ENCODE measurements around the gene RAB26.

RAB26 gene

DNA sequence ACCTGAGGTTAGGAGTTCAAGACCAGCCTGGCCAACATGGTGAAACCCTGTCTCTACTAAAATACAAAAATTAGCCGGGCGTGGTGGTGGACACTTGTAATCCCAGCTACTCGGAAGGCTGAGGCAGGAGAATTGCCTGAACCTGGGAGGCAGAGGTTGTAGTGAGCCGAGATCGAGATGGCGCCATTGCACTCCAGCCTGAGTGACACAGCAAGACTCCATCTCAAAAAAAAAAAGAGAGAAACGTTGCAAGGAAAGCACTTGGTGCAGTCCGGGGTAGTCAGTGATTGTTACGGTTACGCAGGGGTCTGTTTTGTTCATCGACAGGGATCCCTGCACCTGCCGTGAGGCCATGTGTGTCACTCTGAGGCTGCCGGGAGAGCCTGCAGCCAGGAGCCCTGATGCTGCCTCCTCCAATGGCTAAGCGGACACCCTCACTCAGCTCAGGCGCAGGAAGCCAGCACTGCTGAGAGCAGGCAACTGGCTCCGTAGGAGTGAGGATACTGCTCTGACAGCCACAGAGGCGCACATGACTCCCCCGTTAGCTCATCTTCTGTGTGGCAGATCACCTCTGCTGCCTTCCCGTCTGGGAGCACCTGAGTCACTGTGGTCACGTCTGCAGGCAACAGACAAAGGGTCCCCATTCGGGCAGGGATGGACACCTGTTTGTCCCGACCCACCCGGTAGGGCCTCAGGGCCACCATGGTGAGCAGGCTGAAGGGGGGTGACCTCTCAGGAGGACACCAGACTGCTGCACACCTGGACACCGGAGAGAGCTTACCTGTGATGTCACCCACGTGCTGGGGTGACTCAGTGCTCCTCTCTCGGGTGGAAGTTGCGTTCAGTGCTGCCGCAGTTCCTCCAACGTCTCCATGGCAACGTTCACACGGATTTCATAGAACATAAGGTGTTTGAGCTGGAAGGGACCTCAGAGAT lies 5.2 kb upstream of the RAB26 start:
- DNase-seq (ENCODE audit: low read depth): no peak

DNA sequence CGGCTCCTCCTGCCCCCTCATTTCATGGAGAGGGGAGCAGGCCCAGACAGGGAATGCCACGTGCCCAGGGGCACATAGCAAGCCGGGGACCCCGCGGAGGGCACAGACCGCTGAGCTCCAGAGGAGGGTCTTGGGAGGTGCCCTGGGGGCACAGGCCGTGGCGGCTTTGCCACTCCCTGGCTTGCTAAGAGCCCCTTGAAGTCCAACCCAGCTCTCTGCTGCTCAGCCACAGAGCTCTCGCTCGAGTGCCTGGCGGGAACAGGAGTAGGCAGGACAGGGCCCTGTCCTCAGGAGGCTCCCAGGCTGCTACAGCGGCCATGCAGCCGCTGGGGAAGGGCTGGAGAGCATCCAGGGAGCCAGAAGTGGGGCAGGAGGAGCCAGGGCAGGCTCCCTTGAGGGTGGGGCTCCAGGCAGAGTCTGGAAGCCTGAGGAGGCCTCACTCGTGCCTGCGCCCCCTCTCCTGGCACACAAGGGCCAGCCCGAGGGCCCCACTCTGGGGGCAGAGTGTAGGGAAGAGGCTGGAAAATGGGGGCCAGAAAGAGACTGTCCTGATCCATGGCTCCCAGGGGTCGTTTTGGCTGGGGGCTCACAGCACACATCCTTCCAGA lies 4.4 kb upstream of the RAB26 start:
- DNase-seq (ENCODE audit: low read depth): no peak

DNA sequence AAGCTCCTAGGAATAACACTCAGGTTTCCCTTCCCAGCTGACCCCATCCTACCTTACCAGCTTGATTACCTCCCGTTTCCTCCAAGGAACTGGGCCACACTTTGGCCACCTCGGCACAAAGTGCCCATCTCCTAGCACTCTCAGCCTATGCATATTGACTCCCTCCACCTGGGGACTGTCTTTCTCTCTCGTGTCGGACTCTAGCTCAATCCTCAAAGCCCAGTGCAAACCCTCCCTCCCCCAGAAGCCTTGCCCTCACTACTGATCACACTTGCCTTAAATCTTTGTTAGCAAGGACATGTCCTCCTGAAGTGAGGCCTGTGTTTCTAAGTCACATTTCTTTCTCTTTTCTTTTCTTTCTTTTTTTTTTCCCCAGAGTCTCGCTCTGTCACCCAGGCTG lies 2.6 kb upstream of the RAB26 start:
- DNase-seq (ENCODE audit: low read depth): no peak

DNA sequence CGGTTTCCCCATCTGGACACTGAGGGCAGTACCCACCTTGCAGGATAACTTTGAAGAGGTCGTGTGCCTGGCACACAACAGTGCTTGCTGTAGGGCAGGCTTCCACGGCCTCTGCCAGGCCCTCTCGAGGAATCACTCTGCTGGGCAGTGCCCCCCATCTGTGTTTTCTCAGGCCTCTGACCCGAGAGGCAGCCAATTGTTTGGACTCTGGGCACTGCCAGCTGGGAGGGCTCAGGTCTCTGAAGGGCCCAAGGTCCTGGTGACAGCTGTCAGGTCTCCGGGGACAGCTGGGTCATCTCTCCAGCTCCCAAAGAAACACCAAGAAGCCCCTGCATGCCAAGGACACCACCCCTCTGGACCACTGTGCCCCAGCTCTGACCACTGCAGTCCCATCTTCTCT lies 1.0 kb upstream of the RAB26 start:
- no peak for DNase-seq (ENCODE audit: low read depth)

DNA sequence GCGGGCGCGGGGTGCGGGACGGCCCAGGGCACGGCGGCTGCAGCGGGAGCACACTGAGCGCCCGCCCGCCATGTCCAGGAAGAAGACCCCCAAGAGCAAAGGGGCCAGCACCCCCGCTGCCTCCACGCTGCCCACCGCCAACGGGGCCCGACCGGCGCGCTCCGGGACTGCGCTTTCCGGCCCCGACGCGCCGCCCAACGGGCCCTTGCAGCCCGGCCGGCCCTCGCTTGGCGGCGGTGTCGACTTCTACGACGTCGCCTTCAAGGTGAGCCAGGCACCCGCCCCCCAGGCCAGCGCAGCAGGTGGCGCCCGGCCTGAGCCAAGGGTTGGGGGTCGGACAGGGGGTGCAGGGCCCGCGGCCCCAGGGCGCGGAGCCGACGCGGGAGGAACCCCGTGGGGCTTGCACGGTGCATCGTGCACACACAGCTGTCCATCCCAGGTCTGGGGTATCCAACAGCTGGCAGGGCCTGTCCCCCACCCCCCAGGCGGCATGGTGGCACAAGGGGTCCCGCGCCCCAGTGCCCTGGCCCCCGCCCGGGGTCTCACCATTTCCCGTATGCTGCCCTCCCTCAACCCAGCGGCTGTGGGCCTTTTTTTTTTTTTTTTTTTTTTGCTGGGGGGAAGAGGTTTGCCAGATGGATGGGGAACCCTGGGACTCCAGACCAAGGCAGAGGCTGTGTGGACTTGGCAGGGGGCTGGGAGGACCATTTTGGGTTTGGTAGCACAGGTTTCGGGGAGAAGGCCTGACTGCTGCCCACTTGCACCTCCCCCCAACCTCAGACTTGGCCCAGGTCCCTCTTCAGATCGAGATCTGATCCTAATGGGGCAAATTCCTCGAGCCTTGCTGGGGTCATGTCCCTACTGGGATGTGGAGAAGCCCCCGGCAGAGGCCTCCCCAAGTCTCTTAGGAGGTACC lies 547 bp downstream of the RAB26 start:
- DNase-seq (ENCODE audit: low read depth): no peak

DNA sequence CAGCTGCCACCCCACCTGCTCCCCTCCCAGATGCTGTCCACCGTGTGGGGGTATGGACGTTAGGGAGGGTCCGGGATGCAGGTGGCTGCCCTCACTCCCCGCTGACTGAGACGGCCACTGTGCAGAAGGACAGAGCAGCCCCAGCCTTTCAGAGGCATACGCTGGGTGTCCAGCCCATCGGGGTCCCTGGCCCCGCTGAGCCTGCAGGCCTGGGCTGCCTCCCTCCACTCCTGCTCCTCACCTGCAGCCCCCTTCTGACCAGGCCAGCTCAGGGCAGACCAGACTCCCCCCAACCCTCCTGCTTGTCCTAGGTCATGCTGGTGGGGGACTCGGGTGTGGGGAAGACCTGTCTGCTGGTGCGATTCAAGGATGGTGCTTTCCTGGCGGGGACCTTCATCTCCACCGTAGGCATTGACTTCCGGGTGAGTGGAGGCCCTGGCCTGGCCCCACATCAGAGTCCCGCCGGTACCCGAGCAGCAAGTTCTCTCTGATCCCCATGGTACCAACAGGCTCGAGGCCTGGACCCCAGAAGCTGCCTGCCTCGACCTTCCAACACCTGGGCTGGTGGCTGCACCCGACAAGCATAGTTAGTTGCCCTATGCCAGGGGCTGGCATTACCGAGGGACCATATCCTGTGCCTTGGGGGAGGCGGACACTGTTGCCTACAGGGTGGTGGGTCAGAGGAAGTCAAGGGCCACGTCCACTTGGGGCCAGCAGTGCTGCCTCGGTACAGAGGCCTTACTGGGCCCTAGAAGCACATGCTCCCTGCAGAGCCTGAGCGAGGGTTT lies 1.4 kb downstream of the RAB26 start:
- no peak for DNase-seq (ENCODE audit: low read depth)

DNA sequence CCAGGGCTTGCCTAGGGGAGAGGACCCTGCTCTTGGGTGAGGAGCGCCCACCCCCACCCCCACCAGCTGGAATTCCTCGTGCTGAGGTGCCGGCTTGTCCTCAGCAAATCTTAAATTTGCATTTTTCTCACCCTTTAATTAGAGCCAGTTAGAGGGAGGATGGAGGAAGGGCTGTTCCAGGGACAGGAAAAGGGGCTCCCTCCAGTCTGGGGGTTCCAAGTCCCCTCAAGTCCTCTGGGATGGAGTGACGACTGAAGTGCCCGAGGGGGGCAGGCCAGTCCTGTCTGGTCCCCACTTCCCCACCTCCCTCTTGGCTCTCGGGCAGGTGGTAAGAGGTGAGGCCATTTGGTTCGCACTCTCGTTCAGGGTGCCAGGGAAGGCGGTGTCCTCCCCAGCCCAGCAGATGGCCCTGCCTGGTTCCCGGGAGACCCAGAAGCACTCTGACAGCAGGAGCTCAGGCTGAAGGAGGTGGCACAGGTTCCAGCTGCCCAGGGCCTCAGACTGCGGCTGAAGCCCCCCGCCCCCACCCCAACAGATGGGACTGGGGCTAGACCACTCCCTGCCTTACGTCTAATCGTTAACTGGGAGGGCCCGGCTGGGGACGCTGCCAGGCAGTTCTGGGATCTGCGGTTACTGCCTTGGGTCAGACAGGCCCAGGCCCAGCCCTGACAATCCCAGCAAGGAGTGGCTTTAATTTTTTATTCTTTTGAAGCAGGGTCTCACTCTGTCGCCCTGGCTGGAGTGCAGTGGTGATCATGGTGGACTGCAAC lies 2.2 kb downstream of the RAB26 start:
- no peak for DNase-seq (ENCODE audit: low read depth)

DNA sequence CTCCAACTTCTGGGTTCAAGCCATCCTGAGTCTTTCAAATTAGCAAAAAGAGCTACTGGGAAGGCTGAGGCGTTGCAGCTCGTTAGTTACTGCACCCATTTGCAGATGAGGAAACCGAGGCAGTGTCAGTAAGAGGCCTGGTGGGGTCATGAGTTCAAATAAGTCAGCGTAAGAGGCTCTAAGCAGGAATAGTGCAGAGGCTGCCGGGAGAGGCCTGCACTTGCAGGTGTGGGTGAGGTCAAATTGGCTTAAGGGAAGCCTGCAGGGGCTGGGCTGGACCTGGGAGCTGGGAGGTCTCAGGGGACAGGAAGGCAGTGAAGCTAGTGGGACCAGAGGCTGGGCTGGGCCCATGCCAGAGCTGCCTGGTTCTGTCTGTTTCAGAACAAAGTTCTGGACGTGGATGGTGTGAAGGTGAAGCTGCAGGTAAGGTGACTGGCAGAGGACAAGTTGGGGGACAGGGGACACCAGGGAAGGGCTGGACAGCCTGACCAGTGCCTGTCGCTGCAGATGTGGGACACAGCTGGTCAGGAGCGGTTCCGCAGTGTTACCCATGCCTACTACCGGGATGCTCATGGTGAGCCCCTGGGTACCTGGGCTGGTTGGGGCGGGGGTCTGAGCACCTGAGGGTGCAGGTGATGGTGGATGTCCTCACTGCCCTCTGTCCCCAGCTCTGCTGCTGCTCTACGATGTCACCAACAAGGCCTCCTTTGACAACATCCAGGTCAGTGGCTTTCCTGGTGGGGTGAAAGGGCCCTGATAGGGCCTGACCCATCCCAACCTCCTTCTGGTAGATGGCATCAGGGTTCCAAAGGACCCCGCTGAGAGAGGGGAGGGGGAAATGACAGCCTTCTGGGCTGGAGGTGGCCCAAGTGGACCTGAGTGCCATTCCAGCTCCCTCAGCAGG lies 3.0 kb downstream of the RAB26 start:
- no peak for DNase-seq (ENCODE audit: low read depth)

DNA sequence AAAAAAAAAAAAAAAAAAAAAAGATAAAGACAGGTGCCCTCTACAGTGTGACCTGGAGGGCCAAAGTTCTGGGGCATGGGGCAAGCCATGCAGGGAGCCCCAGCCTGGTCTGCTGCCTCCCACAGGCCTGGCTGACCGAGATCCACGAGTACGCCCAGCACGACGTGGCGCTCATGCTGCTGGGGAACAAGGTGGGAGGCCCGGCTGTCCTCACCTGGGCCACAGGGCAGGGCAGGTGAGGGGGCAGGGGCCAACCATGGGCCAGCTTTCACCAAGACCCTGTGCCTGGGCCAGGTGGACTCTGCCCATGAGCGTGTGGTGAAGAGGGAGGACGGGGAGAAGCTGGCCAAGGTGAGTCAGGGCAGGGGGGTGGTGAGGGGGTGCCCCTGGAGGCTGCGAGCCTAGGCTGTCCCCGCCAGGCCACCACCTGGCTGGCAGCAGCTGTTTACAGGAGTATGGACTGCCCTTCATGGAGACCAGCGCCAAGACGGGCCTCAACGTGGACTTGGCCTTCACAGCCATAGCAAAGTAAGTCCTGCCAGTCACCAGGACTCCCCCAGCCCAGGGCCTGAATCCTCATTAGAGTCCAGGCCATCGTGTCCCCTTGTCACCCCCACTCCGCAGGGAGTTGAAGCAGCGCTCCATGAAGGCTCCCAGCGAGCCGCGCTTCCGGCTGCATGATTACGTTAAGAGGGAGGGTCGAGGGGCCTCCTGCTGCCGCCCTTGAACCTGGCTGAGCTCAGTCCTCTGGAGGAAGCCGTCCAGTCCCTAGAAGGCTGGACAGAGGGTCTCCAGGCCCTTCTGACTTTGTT lies 4.5 kb downstream of the RAB26 start:
- no peak for DNase-seq (ENCODE audit: low read depth)

DNA sequence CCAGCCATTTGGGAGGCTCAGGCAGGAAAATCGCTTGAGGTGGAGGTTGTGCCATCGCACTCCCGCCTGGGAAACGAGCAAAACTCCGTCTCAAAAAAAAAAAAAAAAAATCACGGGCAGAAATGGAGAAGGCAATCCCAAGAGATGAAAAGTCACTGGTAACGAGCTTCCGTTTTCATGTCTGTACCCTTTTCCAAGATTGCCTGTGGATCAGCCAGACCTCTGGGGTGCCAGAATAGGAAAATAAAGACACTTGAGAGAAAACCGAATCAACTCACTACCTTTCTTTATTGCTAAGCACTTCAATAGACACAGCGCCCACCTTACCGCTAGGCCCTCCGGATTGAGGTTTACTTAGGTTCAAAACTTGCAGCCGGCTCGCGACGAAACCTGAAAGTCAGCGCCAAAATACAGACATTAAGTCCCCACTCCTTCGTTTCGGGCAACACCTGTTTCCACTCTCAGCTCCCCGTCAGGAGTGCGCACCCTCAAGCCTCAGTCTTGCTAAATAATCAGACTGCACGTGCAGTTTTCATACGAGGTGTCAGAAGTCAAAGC lies 6.2 kb downstream of the RAB26 start:
- DNase-seq (ENCODE audit: low read depth): no peak

DNA sequence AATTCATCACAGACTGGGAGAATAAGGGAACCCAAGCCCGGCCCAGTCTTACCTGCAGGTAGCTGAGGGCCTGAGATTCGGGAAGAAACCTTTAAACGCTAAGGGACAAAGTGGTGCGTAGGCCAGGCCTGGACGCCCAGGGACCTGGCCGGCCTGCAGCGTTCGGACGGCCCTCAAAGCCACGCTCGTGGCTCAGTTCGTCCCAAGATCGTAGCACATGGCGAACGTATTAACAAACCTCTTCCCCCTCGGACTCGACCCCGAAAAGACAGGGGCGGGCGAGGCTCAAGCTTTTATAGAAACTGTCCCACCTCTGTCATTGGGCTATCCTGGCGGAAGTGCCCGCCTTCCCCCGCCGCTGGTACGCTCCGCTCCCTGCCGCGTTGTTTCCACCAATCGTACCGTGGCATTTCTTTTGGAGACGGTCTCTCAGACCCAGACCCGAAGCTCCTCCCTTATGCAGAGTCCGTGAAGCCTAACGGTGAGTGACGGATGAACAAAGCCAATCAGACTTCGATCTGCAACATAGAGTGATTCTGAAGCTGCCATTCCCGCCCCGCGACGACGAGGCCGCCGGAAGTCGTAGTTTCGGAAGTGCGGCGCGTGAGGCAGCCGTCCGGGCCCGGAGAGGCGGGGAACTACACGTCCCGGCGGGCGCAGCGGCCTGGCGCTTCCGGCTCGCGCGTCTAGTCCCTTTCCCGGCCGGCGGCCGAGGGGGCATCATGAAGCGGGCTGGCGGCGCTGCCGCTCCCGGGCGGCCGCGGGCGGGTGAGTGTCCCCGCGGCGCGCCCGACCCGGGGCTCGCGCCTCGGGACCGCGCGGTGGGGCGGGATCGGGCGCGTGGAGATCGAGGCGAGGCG lies 6.9 kb downstream of the RAB26 start, which contains the start of gene TRAF7:
TSS of gene TRAF7 (plus strand) at position 692 of the 860 bp plus-strand sequence. CDS start 8,139 bp downstream, outside the sequence.
- peak; percentile 100 for DNase-seq (ENCODE audit: low read depth)

DNA sequence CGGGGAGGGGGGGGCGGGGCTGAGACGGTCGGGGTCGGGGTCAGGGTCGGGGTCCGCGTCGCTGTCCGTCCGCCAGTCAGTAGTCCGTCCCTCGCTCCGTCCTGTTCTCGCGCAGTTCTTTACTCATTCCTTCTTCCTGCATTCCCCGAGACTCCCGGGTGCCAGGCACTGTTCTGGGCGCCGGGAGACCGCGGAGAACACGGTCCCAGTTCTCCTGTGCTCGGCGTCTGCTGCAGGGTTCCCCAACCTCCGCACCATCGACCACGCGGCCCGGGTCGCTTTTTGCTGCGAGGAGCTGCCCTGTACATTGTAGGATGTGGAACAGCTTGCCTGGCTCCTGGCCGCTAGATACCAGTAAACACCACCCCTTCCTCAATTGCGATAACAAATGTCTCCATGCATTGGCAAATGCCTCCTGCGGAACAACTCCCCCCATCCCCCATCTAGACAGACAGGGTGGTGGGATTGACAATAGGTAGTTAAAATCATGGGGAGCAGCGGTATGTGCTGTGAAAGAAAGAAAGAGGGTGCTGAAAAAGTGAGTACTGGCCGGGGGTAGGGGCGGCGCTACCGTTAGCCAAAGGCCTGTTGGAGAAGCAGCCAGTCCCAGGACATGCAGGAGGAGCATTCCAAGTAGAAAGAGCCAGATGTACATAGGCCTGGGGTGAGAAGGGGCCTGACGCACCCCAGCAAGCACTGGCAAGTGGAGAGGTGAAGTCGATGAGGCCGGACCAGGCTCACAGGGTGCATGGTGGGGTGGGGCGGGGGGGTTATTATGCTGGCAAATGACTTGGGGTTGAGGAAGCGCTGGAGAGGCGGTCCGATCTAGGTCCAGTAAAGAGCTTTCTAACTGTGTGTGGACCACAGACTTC lies 7.8 kb downstream of the RAB26 start:
- DNase-seq (ENCODE audit: low read depth): peak; percentile 49

DNA sequence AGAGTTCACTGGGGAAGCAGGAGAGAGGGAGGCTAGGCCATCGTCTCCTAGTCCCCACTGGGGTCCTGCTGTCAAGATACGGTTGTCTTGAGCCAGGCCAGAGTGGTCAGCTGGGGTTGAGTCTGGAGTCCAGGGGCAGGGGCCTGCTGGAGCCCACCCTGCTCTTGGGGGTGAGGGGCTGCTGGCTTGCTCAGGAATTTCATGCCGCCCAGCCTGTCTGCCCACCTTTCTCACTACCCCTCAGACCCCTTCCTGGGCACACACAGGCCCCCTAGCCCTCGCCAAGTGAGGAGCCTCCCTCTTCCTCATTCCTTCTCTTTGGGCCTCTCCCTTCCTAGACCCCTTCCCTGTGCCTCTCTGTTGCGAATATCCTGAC lies 8.4 kb downstream of the RAB26 start:
- no peak for DNase-seq (ENCODE audit: low read depth)

DNA sequence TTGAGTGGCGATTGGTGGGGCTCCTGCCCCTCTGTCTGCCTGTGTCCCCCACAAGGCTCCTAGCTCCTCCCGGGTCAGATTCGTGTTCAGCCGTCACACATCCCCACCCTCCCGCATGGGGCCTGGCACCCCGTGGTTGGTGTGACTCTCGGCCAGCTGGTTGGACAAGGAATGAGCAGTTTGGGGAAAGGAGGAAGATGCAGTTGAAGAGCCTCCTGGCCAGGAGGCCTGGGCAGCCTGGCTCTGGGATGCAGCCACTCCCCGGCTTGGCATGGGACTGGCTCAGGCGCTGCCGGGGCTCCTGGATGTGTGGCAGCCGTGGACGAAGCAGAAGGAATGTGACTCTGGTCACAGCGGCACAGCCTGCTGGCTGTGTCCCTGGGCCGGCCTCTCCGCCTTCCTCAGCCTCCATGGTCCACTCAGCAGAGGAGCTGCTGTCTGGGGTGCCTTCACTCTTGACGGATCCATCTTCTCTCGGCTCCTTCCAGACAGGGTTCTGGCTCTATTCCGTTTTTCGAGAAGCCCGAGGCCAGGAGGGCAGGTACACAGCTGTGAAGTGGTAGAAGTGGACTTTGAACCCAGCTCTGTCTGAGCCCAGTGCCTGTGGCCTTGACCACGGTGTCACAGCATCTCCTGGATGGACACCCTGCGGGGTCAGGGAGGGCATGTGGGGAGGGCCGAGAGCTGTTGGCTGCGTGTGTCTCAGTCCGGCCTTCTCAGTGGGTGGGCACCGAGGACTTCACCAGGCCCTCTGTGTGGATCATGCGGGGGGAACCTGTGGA lies 9.2 kb downstream of the RAB26 start:
- no peak for DNase-seq (ENCODE audit: low read depth)

DNA sequence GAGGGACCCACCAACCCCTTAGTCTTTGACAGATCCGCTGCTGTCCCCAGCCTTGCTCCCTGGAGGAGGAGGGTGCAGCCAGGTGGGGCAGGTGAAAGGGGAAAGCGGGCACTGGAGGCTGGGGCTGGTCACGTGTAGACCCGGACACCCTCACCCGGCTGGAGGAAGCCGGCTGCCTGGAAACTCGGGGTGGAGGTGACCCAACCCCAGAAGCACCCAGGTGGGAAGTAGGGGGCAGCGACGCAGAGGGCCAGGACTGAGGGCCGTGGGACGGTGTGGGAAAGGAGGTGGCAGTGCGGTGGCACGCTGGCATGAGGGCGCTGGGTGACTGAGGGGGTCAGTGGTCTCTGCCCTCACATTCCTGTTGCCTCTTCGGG lies 9.8 kb downstream of the RAB26 start:
- DNase-seq (ENCODE audit: low read depth): no peak
